Psoas muscle (tissue), 8 donors: ENCODE measurements around the gene COL5A2. TPM values are rescaled to one million over a fixed set of nuclear protein-coding genes. Genes with fewer than 3 reads are reported as not detected.

Experiments used
- ATAC-seq, 4 donors: fragments of 200-7000 bp; cut with Tn5 transposase; one replicate each; pipeline ENCODE4 v1.9.1; 2020; ENCODE audit warnings: moderate library complexity in 3 of 4, mild to moderate bottlenecking in 2 of 4
- DNase-seq, 2 donors: peaks; one replicate each; pipeline ENCODE4 v3.0.0-alpha.2; 2020
- H3K27ac ChIP-seq: fragments of 200-600 bp; one replicate; pipeline ENCODE4 v1.8.0; 2022
- H3K27me3 ChIP-seq, 3 donors: fragments of 200-600 bp in 1 of 3; one replicate each; pipeline versions ENCODE4 v1.6.1 to v1.8.0; 2013 to 2022; ENCODE audit warnings: low read length in 2 of 3, mild to moderate bottlenecking in 2 of 3, moderate library complexity in 1 of 3; ENCODE audit not compliant: insufficient read depth in 3 of 3
- H3K36me3 ChIP-seq, 2 donors: fragments of 200-600 bp in 1 of 2; one replicate each; pipeline versions ENCODE4 v1.6.1 to v1.8.0; 2013 to 2022; ENCODE audit warnings: low read depth in 1 of 2, mild to moderate bottlenecking in 1 of 2, moderate library complexity in 1 of 2; ENCODE audit not compliant: insufficient read depth in 1 of 2
- H3K4me1 ChIP-seq: fragments of 200-600 bp; one replicate; pipeline ENCODE4 v1.8.0; 2022
- H3K4me3 ChIP-seq: fragments of 200-600 bp; one replicate; pipeline ENCODE4 v1.8.0; 2022; ENCODE audit warnings: mild to moderate bottlenecking
- H3K9me3 ChIP-seq: fragments of 200-600 bp; one replicate; pipeline ENCODE4 v1.8.0; 2022
- CTCF ChIP-seq: fragments of 200-600 bp; IDR thresholded peaks from one replicate; pipeline ENCODE4 v1.8.0; 2022; ENCODE audit warnings: antibody characterized with exemption
- WGBS, 3 donors: extraction: QIAGEN DNeasy Blood & Tissue Kit; methylation state at CpG; one replicate each; pipeline versions ENCODE4 v1.1.6 to v1.1.7; 2013; 5-methylcytosine and 5-hydroxymethylcytosine counted together
- intact Hi-C, 2 donors: fragments of 100-400 bp; cut with DNase I; formaldehyde crosslinking; loops; one replicate each; pipeline versions ENCODE4 v1.11.0 to v1.14.2; 2022
- polyA plus RNA-seq, 3 donors: library from polyadenylated mRNA; stranded (reverse); fragments of 200-250 nt; gene quantifications; one replicate each; pipeline ENCODE4 v1.2.3, GENCODE V29; 2013
- total RNA-seq, 4 donors: library from RNA; stranded (reverse); fragmentation: NEBNext Ultra II Directional in 2 of 4; extraction: Animal tissue kit (Norgen Biotek cat#: 25700) in 2 of 4; gene quantifications; one replicate each; pipeline versions ENCODE4 v1.2.1 to v1.2.4, GENCODE V29; 2021 to 2023
- donor health status: healthy with polysubstance abuse.
- donor health status: DM: no; HTN: no; CAD: no; lungs with moderate emphysema.
- donor health status: Bipolar disorder and iron deficiency.
- donor health status: healthy.
- donor health status: DM: yes; HTN: yes; CAD: no.
- donor health status: DM: no; HTN: no; CAD: no.
- donor health status: DM: no; HTN: no; CAD: no.
- donor health status: DM: yes; HTN: yes; CAD: no.

The COL5A2 gene
- total and polyA plus RNA-seq, 7 donors, result 2.3 to 16.8 (median 3.9) TPM

GRCh38 chr2:189157939-189158338, 21.6 kb downstream of the COL5A2 start:
- DNase-seq (no peak), ATAC-seq (no peak)
- no peaks in the 10 kb centered on the region for H3K9me3 ChIP-seq
- H3K4me3 ChIP-seq, result no peak overlapping the region
- no peaks in the 10 kb centered on the region for H3K36me3 ChIP-seq
- TF ChIP-seq CTCF, result no peak
- no peak overlapping the region for H3K27ac ChIP-seq
- H3K27me3 ChIP-seq, result no peaks in the 10 kb centered on the region
- intact Hi-C loops, result no loop called here
- WGBS, 3 donors, result 94 to 98% (median 95%) methylated on average over 1 of the region's 1 CpG
- H3K4me1 ChIP-seq, result no peaks in the 10 kb centered on the region

- no peak for TF ChIP-seq CTCF
- Histone ChIP-seq H3K36me3 (no peaks in the 10 kb centered on the region), H3K27ac (no peak overlapping the region), H3K4me1 (no peaks in the 10 kb centered on the region), H3K27me3 (no peaks in the 10 kb centered on the region), H3K9me3 (no peaks in the 10 kb centered on the region), H3K4me3 (no peak overlapping the region)
- no peak for DNase-seq
- no peak for ATAC-seq
- intact Hi-C loops, result no loop called here
These were observed 22.1 kb downstream of the COL5A2 start for GRCh38 chr2:189157456-189157855.

- no peaks in the 10 kb centered on the region for H3K27me3 ChIP-seq
- ATAC-seq (no peak), DNase-seq (no peak)
- H3K36me3 ChIP-seq, result no peaks in the 10 kb centered on the region
- no peak overlapping the region for H3K27ac ChIP-seq
- intact Hi-C loops, result no loop called here
- H3K9me3 ChIP-seq, result no peaks in the 10 kb centered on the region
- WGBS, 3 donors, result 76 to 88% (median 76%) methylated on average over 1 of the region's 1 CpG
- no peak overlapping the region for H3K4me3 ChIP-seq
- no peak for TF ChIP-seq CTCF
- no peaks in the 10 kb centered on the region for H3K4me1 ChIP-seq
These were observed 23.8 kb downstream of the COL5A2 start for GRCh38 chr2:189155795-189156194.

GRCh38 chr2:189153619-189154018, 25.9 kb downstream of the COL5A2 start:
- intact Hi-C loops, result no loop called here
- Histone ChIP-seq H3K36me3 (no peaks in the 10 kb centered on the region), H3K27ac (no peak overlapping the region), H3K27me3 (no peaks in the 10 kb centered on the region), H3K4me1 (no peaks in the 10 kb centered on the region), H3K4me3 (no peak overlapping the region), H3K9me3 (no peaks in the 10 kb centered on the region)
- WGBS, 3 donors, result 41 to 49% (median 46%) methylated on average over 2 of the region's 2 CpGs
- ATAC-seq (no peak), DNase-seq (no peak)
- TF ChIP-seq CTCF, result no peak

GRCh38 chr2:189152483-189152882, 27.1 kb downstream of the COL5A2 start:
- H3K4me3 ChIP-seq, result no peak overlapping the region
- H3K36me3 ChIP-seq, result no peaks in the 10 kb centered on the region
- H3K27me3 ChIP-seq, result no peaks in the 10 kb centered on the region
- DNase-seq, result no peak
- WGBS, 3 donors, result 44 to 64% (median 46%) methylated on average over 3 of the region's 3 CpGs
- H3K4me1 ChIP-seq, result no peaks in the 10 kb centered on the region
- intact Hi-C loops, result no loop called here
- no peak for TF ChIP-seq CTCF
- H3K9me3 ChIP-seq, result no peaks in the 10 kb centered on the region
- no peak overlapping the region for H3K27ac ChIP-seq
- no peak for ATAC-seq
